ENCODE data around the gene MCC. TPM values are rescaled to one million over a fixed set of nuclear protein-coding genes. Genes with fewer than 3 reads are reported as not detected.
"Not testable (repeated sequence)": the region's sequence is repeated elsewhere in the genome, so short reads cannot be mapped to it uniquely, and the experiment has no call there.

The MCC gene
- total RNA-seq, 1 experiment from 2014 or later, result 0.10 TPM

DNA sequence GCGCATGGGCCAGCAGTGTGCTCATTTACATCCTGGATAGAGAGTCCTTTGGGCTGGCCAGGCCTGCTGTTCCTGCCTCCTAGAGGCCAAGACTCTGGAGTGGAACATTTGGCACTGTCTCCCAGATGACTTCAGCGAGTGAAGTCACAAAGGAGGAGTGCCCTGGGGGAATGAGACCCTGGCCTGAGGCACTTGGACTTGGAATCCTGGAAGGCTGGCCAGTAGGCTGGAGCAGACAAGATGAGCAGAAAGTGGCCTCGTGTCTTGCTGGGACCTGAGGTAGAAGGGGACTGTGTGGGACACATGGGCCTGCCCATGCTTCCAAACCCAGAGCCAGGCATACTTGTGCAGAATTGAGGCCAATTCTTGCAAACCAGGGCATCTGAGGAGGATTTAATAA lies 53.4 kb downstream of the MCC start, which contains the start of gene TSSK1B:
TSS of gene TSSK1B (minus strand) at position 101 of the 400 bp plus-strand sequence. CDS start 150 bp downstream, outside the sequence.
- no peak for DNase-seq (ENCODE audit: low spot score)
- in situ Hi-C loops (cut with HindIII; ENCODE audit: low sequenced_read_pairs), result no loop called here

DNA sequence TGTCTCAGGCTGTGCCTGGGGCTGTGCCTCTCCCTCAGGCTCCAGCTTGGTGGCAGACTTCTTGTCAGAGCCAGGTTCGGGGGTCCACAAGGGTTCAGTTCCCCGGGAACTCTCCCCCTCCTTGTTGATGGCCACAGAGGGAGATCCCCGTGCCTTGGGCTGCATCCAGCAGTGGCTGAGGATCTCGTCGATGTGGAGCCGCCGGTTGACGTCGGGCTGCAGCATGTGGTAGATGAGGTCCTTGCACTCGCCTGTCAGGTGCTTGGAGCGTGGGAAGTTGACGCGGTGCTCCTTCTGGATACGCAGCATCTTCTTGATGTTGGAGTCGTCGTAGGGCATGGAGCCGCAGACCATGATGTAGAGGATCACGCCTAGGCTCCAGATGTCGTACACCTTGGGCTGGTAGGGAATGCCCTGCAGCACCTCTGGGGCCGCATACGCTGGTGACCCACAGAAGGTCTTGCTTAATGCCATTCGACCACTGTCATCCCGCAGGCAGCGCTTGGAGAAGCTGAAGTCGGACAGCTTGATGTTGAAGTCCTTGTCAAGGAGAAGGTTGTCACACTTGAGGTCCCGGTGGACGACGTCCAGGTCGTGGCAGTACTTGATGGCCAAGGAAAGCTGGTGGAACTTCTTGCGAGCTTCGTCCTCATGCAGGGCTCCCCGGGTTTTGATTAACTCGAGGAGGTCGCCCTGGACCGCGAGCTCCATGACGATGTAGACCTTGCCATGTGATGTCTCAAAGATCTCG lies 54.2 kb downstream of the MCC start:
- DNase-seq (ENCODE audit: low spot score), result no peak
- in situ Hi-C loops (cut with HindIII; ENCODE audit: low sequenced_read_pairs), result no loop called here

DNA sequence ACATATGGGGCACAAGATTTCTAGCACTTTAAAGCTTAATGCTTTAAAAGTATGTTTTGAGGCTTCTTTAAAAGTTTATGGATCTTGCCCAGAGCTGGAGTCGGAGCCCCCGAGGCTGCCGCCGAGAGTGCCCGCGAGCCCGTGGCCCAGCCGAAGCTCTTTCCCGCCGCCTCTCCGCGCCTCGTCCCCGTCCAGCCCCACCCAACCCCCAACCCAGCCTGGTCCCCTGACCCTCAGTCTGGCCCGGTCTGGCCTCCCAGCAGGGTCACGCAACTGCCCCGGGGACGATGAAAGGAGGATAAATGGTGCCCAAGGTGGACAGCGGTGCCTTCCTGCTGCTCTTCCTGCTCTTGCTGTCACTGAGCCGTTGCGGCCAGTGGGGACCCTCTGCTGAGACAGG lies 55.2 kb downstream of the MCC start:
- no peak for DNase-seq (ENCODE audit: low spot score)
- in situ Hi-C loops (cut with HindIII; ENCODE audit: low sequenced_read_pairs), result no loop called here

DNA sequence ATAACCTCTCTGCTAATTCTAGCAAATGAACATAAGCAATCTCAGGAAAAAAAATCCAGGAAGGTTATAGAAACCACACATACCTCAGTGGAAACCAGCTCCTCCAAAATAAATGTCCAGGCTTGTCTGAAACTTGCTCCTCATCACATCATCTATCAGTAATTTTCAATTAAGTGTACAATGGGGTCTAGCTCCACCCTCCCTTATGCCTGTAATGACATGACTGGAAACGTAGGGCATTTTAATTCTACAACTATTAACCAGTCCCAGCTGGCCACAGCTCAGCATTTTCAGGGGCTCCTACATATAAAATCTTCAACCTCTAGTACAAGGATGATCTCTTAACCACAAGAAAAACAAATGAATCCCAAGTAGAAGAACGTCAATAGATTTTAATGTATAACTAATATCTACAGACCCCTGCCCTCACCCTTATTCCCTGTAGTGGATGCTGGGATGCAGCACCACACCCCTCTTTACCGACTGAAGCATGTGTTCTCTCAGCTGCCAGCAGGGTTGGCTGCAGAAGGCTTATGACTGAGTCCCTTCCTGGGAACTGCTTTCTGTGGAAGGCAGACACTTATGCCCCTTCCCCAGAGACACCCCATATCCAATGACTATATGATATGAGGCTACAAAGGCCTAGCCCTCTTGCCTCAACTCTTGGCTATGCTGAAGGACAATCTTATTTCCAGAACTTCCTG lies 60.2 kb downstream of the MCC start:
- in situ Hi-C loops (cut with HindIII; ENCODE audit: low sequenced_read_pairs), result no loop called here
- DNase-seq (ENCODE audit: low spot score), result no peak

DNA sequence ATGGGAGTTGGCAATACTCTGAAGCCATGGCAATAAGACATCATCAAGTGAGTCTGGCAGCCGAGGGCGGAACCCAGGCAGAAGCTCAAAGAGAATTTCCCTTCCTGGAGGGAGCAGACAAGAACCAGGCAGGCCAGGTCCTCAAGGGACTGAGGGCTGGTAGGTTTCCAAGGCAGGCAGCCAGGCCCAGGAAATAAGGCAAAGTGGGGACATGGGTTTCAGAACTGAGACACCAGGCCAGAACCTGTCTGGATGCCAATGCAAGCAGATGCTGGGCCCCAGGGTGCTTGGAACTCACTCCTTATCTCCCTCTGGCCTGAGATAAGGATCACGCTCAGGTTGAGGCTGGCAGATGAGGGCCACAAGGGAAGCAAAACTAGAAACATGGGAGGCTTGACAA lies 62.3 kb downstream of the MCC start:
- in situ Hi-C loops (cut with HindIII; ENCODE audit: low sequenced_read_pairs), result no loop called here

DNA sequence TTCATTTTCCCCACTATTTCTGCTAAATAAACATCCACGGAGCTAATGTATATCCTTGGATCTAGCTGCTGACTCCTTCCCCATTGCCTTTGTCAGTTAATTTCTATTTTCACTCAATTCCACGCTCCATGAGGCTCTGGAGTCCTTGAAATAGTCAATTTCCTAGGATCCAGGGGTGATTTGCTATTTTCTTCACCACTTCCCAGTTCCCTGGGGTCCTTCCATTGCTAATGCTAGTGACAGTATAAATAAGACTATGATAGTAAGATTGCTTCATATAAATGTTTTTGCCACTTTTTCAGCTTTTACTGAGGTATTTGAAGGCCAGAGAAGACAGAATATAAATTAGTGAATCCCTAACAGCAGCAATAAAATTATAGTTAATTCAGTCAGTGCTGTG lies 66.6 kb downstream of the MCC start:
- DNase-seq (ENCODE audit: low spot score), result no peak
- in situ Hi-C loops (cut with HindIII; ENCODE audit: low sequenced_read_pairs), result no loop called here

More for the DNA sequence above, 62.3 kb downstream of the MCC start:
- DNase-seq (ENCODE audit: low spot score), result peak; percentile 89

DNA sequence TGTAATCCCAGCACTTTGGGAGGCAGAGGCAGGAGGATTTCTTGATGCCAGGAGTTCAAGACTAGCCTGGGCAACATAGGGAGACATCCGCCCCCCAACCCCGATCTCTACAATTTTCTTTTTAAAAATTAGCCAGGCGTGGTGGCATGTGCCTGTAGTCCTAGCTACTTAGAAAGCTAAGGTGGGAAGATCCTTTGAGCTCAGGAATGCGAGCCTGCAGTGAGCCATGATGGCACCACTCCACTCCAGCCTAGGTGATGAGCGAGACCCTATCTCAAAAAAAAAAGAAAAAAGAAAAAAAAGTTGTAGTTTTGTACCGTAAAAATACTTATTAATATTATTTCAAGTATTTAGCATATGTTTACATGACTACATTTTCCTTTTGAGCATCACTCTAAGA lies 82.7 kb downstream of the MCC start:
- in situ Hi-C loops (cut with HindIII; ENCODE audit: low sequenced_read_pairs), result no loop called here
- DNase-seq (ENCODE audit: low spot score), result no peak

DNA sequence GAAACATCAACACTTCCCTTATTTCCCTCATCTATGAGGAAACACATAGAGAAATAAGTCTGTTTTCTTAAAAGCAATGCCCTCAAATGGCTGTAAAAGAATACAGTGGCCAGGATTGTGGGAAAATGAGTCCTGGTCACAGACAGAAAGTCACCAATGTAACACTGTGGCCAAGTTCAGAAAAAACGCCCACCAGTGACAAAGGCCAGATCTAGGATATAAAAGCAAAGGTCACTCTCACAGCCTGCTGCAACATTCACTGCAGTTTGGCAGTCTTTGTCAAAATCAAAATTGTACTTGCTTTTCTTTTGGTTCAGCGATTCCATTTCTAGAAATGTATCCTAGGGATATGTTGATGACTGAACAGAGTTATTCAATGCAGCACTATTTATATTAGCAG lies 84.0 kb downstream of the MCC start:
- in situ Hi-C loops (cut with HindIII; ENCODE audit: low sequenced_read_pairs), result no loop called here
- no peak for DNase-seq (ENCODE audit: low spot score)

DNA sequence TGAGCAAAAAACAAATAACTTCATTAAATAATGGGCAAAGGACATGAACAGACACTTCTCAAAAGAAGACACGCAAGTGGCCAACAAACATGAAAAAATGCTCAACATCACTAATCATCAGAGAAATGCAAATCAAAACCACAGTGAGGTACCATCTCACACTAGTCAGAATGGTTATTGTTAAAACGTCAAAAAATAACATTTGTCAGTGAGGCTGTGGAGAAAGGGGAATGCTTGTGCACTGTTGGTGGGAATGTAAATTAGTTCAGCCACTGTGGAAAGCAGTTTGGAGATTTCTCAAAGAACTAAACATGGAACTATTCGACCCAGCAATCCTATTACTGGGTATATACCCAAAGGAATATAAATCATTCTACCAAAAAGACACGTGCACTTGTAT lies 90.3 kb downstream of the MCC start:
- in situ Hi-C loops (cut with HindIII; ENCODE audit: low sequenced_read_pairs), result not testable (repeated sequence)

DNA sequence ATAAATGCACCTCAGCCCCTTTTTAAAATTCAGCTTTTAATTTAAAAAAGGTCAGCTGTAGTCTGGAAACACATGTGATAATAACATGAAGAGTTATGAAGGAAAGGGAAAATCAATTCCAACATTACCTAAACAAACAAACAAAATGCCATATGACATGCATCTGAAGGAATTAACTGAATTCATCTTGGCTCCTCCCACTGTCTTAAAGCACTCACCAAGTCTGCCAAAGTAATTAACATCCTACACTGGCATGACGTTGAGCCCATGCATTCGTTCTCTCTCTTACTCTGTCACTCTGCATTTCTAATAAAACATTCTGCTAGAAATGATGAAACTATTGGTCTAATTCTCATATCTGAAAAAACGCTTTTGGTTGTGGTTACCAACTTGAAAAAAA lies 91.2 kb downstream of the MCC start:
- no peak for DNase-seq (ENCODE audit: low spot score)
- in situ Hi-C loops (cut with HindIII; ENCODE audit: low sequenced_read_pairs), result no loop called here

More for the DNA sequence above, 90.3 kb downstream of the MCC start:
- DNase-seq (ENCODE audit: low spot score), result not testable (repeated sequence)

DNA sequence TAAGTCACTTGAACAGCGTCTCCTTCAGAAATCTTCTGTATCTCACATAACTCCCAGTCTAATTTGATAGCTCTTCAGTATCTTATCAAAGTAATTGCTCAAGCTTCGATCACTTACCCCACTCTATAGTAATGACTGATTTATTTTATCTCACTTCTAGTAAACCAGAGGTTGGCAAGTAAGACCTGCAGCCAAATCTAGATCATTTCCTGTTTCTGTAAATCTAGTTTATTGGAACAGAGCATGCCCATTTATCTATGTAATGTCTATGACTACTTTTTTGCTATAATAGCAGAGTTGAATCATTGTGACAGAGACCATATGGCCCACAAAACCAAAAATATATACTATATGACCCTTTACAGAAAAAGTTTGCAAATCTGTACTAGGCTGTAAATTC lies 93.6 kb downstream of the MCC start:
- no peak for DNase-seq (ENCODE audit: low spot score)
- in situ Hi-C loops (cut with HindIII; ENCODE audit: low sequenced_read_pairs), result no loop called here

DNA sequence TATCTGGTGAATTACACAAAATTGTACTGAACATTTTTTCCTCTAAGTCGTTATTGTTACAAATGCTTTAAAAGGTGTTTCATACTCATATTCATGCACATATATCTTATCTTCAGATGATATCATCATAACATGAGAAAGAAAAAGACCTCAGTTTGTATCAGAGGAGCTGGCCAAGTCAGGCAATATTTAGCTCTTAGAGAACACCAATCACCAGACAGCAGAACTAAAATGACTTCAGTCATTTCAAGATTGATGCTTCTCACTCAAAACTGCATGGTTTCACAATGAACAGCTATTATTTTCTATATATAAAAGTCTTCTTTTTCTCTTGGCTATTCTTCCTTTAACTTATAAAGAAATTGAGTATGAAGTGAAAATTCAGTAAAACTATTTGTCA lies 98.0 kb downstream of the MCC start:
- in situ Hi-C loops (cut with HindIII; ENCODE audit: low sequenced_read_pairs), result no loop called here
- DNase-seq (ENCODE audit: low spot score), result no peak

DNA sequence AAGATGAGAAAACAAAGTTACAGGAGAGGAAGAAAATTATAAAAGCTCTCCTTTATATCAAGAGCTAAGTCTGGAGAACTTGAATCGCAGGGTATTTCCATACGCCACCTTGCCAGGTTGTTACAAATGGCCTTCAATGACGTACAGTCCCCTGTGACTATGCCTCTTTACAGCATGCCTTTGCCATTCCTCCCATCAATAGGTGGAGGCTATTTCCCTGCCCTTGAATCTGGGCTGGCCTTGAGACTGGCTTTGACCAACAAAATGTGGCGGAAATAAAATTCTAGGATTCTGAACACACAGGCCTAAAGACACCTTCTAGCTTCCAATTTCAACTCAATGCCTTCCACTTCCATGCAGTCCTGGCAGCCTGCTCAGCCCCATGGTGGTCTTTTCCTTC lies 99.1 kb downstream of the MCC start:
- in situ Hi-C loops (cut with HindIII; ENCODE audit: low sequenced_read_pairs), result no loop called here
- DNase-seq (ENCODE audit: low spot score), result no peak

DNA sequence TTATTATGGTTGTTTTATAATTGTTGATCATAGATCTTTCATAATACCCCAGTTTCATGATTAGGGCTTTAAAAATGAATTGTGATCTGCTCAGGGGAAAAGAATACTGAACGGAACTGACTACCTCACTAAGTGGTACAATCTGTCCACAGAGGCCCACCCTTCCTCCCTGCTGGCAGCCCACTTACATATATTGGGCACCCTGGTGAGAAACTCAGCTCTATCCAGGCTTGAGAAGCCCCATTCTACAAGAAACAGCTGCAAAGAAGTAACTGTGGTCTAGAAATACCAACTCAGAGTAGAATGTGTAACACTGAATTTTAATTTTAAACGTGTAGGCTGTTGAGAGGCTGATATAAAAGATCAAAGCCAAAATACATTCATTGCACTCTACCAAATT lies 100.4 kb downstream of the MCC start:
- in situ Hi-C loops (cut with HindIII; ENCODE audit: low sequenced_read_pairs), result no loop called here
- DNase-seq (ENCODE audit: low spot score), result no peak

DNA sequence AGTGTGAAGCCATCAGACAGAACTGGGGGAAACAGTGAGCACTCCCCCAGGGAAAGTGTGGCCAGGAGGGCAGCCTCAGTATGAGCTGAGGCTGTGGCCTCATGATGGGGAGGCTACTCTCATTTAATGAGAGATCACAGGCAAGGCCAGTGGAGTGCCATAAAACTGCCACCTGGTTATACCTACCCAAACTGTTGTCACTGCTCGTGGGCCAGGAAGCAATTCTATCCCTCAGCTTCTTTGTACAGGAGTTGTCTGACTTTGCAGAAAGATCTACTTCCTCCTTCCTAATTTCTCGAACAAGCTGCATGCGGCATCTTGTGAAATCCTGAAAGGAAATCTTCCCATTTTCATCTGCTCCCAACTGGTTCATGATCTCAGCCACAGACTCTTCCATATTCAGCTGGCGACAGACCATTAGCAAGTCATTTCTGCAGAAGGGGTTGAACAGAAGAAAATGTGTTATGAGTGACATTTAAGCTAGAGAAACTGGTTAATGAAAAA lies 103.4 kb downstream of the MCC start:
- in situ Hi-C loops (cut with HindIII; ENCODE audit: low sequenced_read_pairs), result no loop called here
- DNase-seq (ENCODE audit: low spot score), result no peak

DNA sequence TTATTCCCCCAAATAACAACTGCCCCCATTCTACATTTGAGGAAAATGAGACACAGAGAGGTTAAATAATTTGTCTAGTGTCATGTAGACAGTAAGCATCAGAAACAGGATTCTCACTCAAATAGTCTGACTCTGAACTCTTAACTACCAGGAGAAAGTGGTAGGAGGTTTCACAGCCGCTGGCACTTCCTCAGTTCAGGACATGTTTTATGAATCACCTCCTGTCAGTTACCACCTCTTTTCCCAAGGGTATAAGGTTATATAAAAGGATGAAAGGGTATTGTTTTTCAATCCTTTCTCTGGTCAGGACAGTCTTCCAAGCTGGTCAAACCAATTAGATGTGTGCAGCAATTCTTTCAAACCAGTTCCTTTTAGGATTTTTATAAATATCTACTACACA lies 105.5 kb downstream of the MCC start:
- in situ Hi-C loops (cut with HindIII; ENCODE audit: low sequenced_read_pairs), result no loop called here

DNA sequence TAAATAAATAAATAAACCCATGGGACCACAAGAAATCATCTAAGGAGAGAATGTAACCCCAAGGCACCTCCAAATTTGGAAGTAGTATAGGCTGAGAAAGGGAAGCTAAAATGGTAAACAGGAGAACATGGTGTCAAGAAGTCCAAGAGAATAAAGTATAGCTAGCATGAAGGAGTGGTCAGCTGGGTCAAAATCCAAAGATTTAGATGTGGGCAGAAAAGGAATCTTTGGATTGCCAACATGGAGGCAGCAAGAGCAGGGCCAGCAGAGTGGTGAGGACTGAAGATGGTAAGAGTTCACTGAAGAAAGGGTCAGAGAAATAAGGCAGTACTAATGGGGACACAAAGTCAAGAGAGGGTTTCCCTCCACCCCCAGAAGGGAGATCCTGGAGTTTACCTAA lies 106.5 kb downstream of the MCC start:
- in situ Hi-C loops (cut with HindIII; ENCODE audit: low sequenced_read_pairs), result no loop called here

More for the DNA sequence above, 105.5 kb downstream of the MCC start:
- DNase-seq (ENCODE audit: low spot score), result no peak

DNA sequence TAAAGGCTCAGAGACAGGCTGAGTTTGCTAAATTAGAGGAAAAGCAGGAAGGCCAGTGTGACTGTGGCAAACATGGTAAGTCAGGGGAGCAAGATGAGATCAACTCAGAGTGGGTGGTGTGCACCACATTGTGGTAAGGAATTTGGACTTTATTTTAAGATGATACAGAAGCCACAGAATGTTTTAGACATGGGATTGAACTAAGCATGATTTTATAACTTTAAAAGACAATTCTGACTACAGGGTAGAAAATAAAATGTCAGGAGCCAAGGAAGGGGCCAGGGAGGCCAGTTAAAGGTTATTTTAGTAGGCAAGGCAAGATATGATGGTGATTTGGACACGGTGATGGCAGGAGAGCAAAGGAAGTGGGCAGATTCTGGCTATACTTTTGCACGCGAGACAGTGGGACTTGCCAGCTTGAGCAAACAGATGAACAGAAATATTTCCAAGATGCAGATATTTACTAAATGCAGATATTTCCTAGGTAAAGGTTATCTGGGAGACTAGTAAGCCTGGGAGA lies 107.4 kb downstream of the MCC start:
- in situ Hi-C loops (cut with HindIII; ENCODE audit: low sequenced_read_pairs), result no loop called here
- no peak for DNase-seq (ENCODE audit: low spot score)

More for the DNA sequence above, 106.5 kb downstream of the MCC start:
- DNase-seq (ENCODE audit: low spot score), result no peak

DNA sequence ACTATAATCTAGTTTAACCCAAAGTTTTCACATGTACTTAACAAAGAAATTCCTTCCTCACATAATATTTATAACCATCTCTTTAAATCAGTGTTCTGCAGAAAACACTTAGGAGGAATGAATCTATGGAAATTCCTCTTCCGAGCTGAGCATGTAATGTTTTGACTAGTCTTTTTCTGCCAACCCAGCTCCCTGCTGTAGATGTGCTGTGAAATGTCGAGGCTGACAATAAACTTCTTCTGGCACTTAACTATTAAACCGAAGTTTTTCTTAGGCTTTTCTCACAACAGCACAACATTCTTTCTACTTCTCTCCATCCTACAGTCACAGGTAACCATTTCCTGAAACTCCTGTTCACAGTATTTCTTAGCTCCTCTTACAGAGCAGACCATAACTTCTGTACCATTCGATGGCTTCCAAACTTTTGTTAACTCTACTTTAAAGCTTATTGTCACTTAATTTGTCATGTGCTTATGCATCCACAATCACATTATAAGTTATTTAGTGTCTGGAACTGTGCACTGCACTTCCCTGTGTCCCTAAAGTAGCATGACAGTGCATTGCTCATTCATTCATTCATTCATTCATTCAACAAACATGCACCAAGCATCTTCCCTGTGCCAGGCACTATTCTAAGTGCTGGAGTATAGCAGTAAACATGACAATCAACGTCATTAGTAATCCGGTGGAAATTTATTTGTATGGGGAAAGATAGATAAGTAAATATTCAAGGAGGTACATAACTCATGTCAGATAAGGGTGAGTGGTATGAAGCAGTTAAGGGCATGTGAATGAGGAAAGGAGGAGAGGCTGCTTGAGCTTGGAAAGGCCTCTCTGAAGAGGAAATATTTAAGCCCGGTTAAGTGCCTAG lies 108.1 kb downstream of the MCC start:
- in situ Hi-C loops (cut with HindIII; ENCODE audit: low sequenced_read_pairs), result no loop called here
- no peak for DNase-seq (ENCODE audit: low spot score)
